Smooth muscle cell (in vitro differentiated cells): Measurements from ENCODE around the gene DOK3. TPM values are rescaled to one million over a fixed set of nuclear protein-coding genes. Genes with fewer than 3 reads are reported as not detected.
A peak's percentile ranks its signal among the peaks of the same experiment; 100 is the strongest.

Experiments
- DNase-seq: peaks from one replicate; lab custom pipeline; 2025; ENCODE audit not compliant: unreplicated experiment; lab: John Stamatoyannopoulos, UW
- H2AFZ ChIP-seq: fragments of 200-600 bp; sonication (generic); 2 replicates; pipeline ENCODE4 v1.6.0; 2016; ENCODE audit warnings: antibody characterized with exemption, low read depth, mild to moderate bottlenecking
- H3F3A ChIP-seq: fragments of 200-600 bp; sonication (generic); 2 replicates; pipeline ENCODE4 v1.6.0; 2017; ENCODE audit warnings: antibody characterized with exemption, low read depth
- H3K27ac ChIP-seq: fragments of 200-600 bp; sonication (generic); 2 replicates; pipeline ENCODE4 v1.5.1; 2016; ENCODE audit warnings: low read depth, mild to moderate bottlenecking
- H3K27me3 ChIP-seq: fragments of 200-600 bp; sonication (generic); 2 replicates; pipeline ENCODE4 v1.6.1; 2016; ENCODE audit warnings: low read depth, mild to moderate bottlenecking
- H3K36me3 ChIP-seq: fragments of 200-600 bp; sonication (generic); 2 replicates; pipeline ENCODE4 v1.5.1; 2016; ENCODE audit warnings: low read depth
- H3K4me1 ChIP-seq: fragments of 200-600 bp; sonication (generic); 2 replicates; pipeline ENCODE4 v1.5.1; 2016; ENCODE audit warnings: low read depth
- H3K4me2 ChIP-seq: fragments of 200-600 bp; sonication (generic); 2 replicates; pipeline ENCODE4 v1.6.0; 2016; ENCODE audit warnings: mild to moderate bottlenecking
- H3K4me3 ChIP-seq: fragments of 200-600 bp; sonication (generic); 2 replicates; pipeline ENCODE4 v1.5.1; 2016; ENCODE audit warnings: mild to moderate bottlenecking
- H3K79me2 ChIP-seq: fragments of 200-600 bp; sonication (generic); 2 replicates; pipeline ENCODE4 v1.6.0; 2016; ENCODE audit warnings: low read depth, mild to moderate bottlenecking
- H3K9ac ChIP-seq: fragments of 200-600 bp; sonication (generic); 2 replicates; pipeline ENCODE4 v1.6.0; 2016; ENCODE audit warnings: low read depth
- H3K9me3 ChIP-seq: fragments of 200-600 bp; sonication (generic); replicated peaks from 2 replicates; pipeline ENCODE4 v1.5.1; 2016; ENCODE audit warnings: low read depth
- H4K20me1 ChIP-seq: fragments of 200-600 bp; sonication (generic); 2 replicates; pipeline ENCODE4 v1.6.0; 2016; ENCODE audit warnings: low read depth
- CTCF ChIP-seq: fragments of 200-600 bp; sonication (generic); IDR thresholded peaks from 2 replicates; pipeline ENCODE4 v1.5.1; 2017; ENCODE audit warnings: borderline replicate concordance, mild to moderate bottlenecking, antibody characterized with exemption; ENCODE audit not compliant: insufficient read depth, poor library complexity, severe bottlenecking
- WGBS: methylation state at CpG from one replicate; pipeline ENCODE4 v1.1.7; 2016; ENCODE audit warnings: low lambda C conversion rate; 5-methylcytosine and 5-hydroxymethylcytosine counted together
- polyA plus RNA-seq: library from polyadenylated mRNA; unstranded; fragments of >200 nt; fragmentation: Nextera tagmentation; extraction: Ambion mirVana; gene quantifications from 2 replicates; pipeline ENCODE4 v1.2.1, GENCODE V29; 2016
- total RNA-seq: library from RNA; depleted of rRNA; stranded (reverse); fragments of >200 nt; gene quantifications from 2 replicates; pipeline ENCODE4 v1.2.3, GENCODE V29; 2014

Gene DOK3
- total and polyA plus RNA-seq, 2 experiments from 2014 or later, result 0.58 to 1.4 TPM

GRCh38 chr5:177455661-177456590, 53.7 kb downstream of the DOK3 start:
- Histone ChIP-seq H3K4me2 (peak overlapping the region; percentile 99), H3F3A (peaks cover 35% of the 10 kb centered on the region), H3K4me3 (peak overlapping the region; percentile 69), H3K27me3 (no peaks in the 10 kb centered on the region), H3K9ac (peak overlapping the region; percentile 7), H3K27ac (peak overlapping the region; percentile 60), H3K79me2 (no peaks in the 10 kb centered on the region), H4K20me1 (peaks cover 74% of the 10 kb centered on the region), H3K36me3 (no peaks in the 10 kb centered on the region), H2AFZ (no peak overlapping the region), H3K9me3 (no peaks in the 10 kb centered on the region), H3K4me1 (peaks cover 18% of the 10 kb centered on the region)
- TF ChIP-seq CTCF, result peak; percentile 98
- WGBS, result 4% methylated on average over 64 of the region's 76 CpGs
- DNase-seq, result peak; percentile 90

DNA sequence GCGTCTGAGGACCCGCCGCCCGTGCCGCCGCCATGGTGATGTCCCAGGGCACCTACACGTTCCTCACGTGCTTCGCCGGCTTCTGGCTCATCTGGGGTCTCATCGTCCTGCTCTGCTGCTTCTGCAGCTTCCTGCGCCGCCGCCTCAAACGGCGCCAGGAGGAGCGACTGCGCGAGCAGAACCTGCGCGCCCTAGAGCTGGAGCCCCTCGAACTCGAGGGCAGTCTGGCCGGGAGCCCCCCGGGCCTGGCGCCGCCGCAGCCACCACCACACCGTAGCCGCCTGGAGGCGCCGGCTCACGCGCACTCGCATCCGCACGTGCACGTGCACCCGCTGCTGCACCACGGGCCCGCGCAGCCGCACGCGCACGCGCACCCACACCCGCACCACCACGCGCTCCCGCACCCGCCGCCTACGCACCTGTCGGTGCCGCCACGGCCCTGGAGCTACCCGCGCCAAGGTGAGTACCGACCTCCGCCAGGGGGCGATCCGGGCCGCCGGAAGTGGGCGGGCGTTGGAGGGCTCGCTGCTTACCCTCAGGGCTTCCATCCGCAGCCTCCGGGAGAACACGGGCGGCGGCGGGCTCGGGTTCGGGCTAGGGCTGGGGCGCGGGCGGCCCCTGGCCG, 54.5 kb downstream of the DOK3 start:
- peak; percentile 81 for TF ChIP-seq CTCF
- H3K36me3 ChIP-seq, result no peaks in the 10 kb centered on the region
- peaks cover 31% of the 10 kb centered on the region for H3F3A ChIP-seq
- DNase-seq, result peak; percentile 71
- under 1% methylated on average over 71 of the region's 80 CpGs for WGBS
- H2AFZ ChIP-seq, result no peak overlapping the region
- peak overlapping the region; percentile 99 for H3K4me2 ChIP-seq
- H3K9me3 ChIP-seq, result no peaks in the 10 kb centered on the region
- H4K20me1 ChIP-seq, result peaks cover 66% of the 10 kb centered on the region
- H3K79me2 ChIP-seq, result no peaks in the 10 kb centered on the region
- H3K4me1 ChIP-seq, result peaks cover 18% of the 10 kb centered on the region
- no peaks in the 10 kb centered on the region for H3K27me3 ChIP-seq
- H3K9ac ChIP-seq, result peak overlapping the region; percentile 78
- H3K4me3 ChIP-seq, result peak overlapping the region; percentile 69
- H3K27ac ChIP-seq, result peak overlapping the region; percentile 81

- no peaks in the 10 kb centered on the region for H3K36me3 ChIP-seq
- DNase-seq, result peak; percentile 91
- H3F3A ChIP-seq, result peaks cover 29% of the 10 kb centered on the region
- no peaks in the 10 kb centered on the region for H3K27me3 ChIP-seq
- WGBS, result under 1% methylated on average over 59 of the region's 84 CpGs
- peak overlapping the region; percentile 78 for H3K9ac ChIP-seq
- no peaks in the 10 kb centered on the region for H3K79me2 ChIP-seq
- peak overlapping the region; percentile 69 for H3K4me3 ChIP-seq
- peaks cover 18% of the 10 kb centered on the region for H3K4me1 ChIP-seq
- H3K27ac ChIP-seq, result peak overlapping the region; percentile 81
- peaks cover 60% of the 10 kb centered on the region for H4K20me1 ChIP-seq
- peak; percentile 97 for TF ChIP-seq CTCF
- no peaks in the 10 kb centered on the region for H3K9me3 ChIP-seq
- no peak overlapping the region for H2AFZ ChIP-seq
- peak overlapping the region; percentile 99 for H3K4me2 ChIP-seq
These were observed 55.1 kb downstream of the DOK3 start for GRCh38 chr5:177454397-177455035.
